ENCODE data around the gene ZNF277.

Gene ZNF277

GRCh38 chr7:112233048-112233697, 26.7 kb downstream of the ZNF277 start:
- Mint-ChIP-seq H3K4me3 (no peak overlapping the region), H3K4me1 (no peaks in the 10 kb centered on the region), H3K27ac (no peak overlapping the region), H3K36me3 (ENCODE audit: low read depth) (peaks cover 5% of the 10 kb centered on the region), H3K27me3 (ENCODE audit: low read depth, poor library complexity) (peaks cover 2% of the 10 kb centered on the region), H3K9me3 (peaks cover 4% of the 10 kb centered on the region)
- DNase-seq: no peak
- TF ChIP-seq CTCF (IDR thresholded peaks at IDR 0.05): no peak

- TF ChIP-seq CTCF (IDR thresholded peaks at IDR 0.05): no peak
- DNase-seq: no peak
- H3K4me3 Mint-ChIP-seq: no peak overlapping the region
These were observed 27.7 kb downstream of the ZNF277 start for GRCh38 chr7:112234147-112234546.

GRCh38 chr7:112236597-112236996, 30.1 kb downstream of the ZNF277 start:
- DNase-seq: no peak
- Mint-ChIP-seq H3K4me3 (no peak overlapping the region), H3K36me3 (ENCODE audit: low read depth) (peaks cover 31% of the 10 kb centered on the region), H3K27ac (no peak overlapping the region), H3K4me1 (no peaks in the 10 kb centered on the region), H3K27me3 (ENCODE audit: low read depth, poor library complexity) (no peaks in the 10 kb centered on the region), H3K9me3 (peaks cover 15% of the 10 kb centered on the region)
- no peak for TF ChIP-seq CTCF (IDR thresholded peaks at IDR 0.05)

More at GRCh38 chr7:112234147-112234546, 27.7 kb downstream of the ZNF277 start:
- H3K9me3 Mint-ChIP-seq: peaks cover 7% of the 10 kb centered on the region
- peaks cover 10% of the 10 kb centered on the region for H3K36me3 Mint-ChIP-seq (ENCODE audit: low read depth)
- H3K4me1 Mint-ChIP-seq: no peaks in the 10 kb centered on the region
- H3K27me3 Mint-ChIP-seq (ENCODE audit: low read depth, poor library complexity): no peaks in the 10 kb centered on the region
- no peak overlapping the region for H3K27ac Mint-ChIP-seq

GRCh38 chr7:112238330-112238729, 31.8 kb downstream of the ZNF277 start:
- Mint-ChIP-seq H3K9me3 (peaks cover 15% of the 10 kb centered on the region), H3K27ac (no peak overlapping the region), H3K4me1 (no peaks in the 10 kb centered on the region), H3K4me3 (no peak overlapping the region), H3K36me3 (ENCODE audit: low read depth) (peaks cover 33% of the 10 kb centered on the region), H3K27me3 (ENCODE audit: low read depth, poor library complexity) (no peaks in the 10 kb centered on the region)
- no peak for TF ChIP-seq CTCF (IDR thresholded peaks at IDR 0.05)
- DNase-seq: no peak

- TF ChIP-seq CTCF (IDR thresholded peaks at IDR 0.05): no peak
- Mint-ChIP-seq H3K4me3 (no peak overlapping the region), H3K27me3 (ENCODE audit: low read depth, poor library complexity) (no peaks in the 10 kb centered on the region), H3K27ac (no peak overlapping the region), H3K36me3 (ENCODE audit: low read depth) (peaks cover 33% of the 10 kb centered on the region), H3K4me1 (no peaks in the 10 kb centered on the region), H3K9me3 (peaks cover 13% of the 10 kb centered on the region)
- no peak for DNase-seq
These were observed 32.5 kb downstream of the ZNF277 start for GRCh38 chr7:112238852-112239610.
